ENCODE measurements around the gene FBXO38.

Gene FBXO38

GRCh38 chr5:148372893-148373292 is 10.9 kb upstream of the FBXO38 start:
- no peak for DNase-seq
- no peaks in the 10 kb centered on the region for H3K4me1 Mint-ChIP-seq
- no peak for ATAC-seq
- no peak overlapping the region for H3K4me3 Mint-ChIP-seq
- H3K27me3 Mint-ChIP-seq: peaks cover 1% of the 10 kb centered on the region
- peaks cover 19% of the 10 kb centered on the region for H3K9me3 Mint-ChIP-seq
- no peak overlapping the region for H3K27ac Mint-ChIP-seq
- H3K36me3 Mint-ChIP-seq (ENCODE audit: low read depth): peaks cover 9% of the 10 kb centered on the region

- H3K27me3 Mint-ChIP-seq: no peaks in the 10 kb centered on the region
- H3K9me3 Mint-ChIP-seq: peaks cover 10% of the 10 kb centered on the region
- peaks cover 7% of the 10 kb centered on the region for H3K4me1 Mint-ChIP-seq
- peaks cover 18% of the 10 kb centered on the region for H3K36me3 Mint-ChIP-seq (ENCODE audit: low read depth)
- no peak for DNase-seq
- H3K4me3 Mint-ChIP-seq: no peak overlapping the region
- ATAC-seq: peak; percentile 73
- no peak overlapping the region for H3K27ac Mint-ChIP-seq
These were observed 8.9 kb upstream of the FBXO38 start for GRCh38 chr5:148374690-148375360.

- Mint-ChIP-seq H3K9me3 (peaks cover 10% of the 10 kb centered on the region), H3K27me3 (no peaks in the 10 kb centered on the region), H3K4me3 (no peak overlapping the region), H3K36me3 (ENCODE audit: low read depth) (peaks cover 18% of the 10 kb centered on the region), H3K27ac (no peak overlapping the region), H3K4me1 (peaks cover 10% of the 10 kb centered on the region)
- DNase-seq (no peak), ATAC-seq (no peak)
These were observed 7.6 kb upstream of the FBXO38 start for GRCh38 chr5:148376198-148376597.

GRCh38 chr5:148378670-148379069 is 5.1 kb upstream of the FBXO38 start:
- H3K4me3 Mint-ChIP-seq: no peak overlapping the region
- DNase-seq (no peak), ATAC-seq (no peak)
- peaks cover 19% of the 10 kb centered on the region for H3K4me1 Mint-ChIP-seq
- peaks cover 18% of the 10 kb centered on the region for H3K36me3 Mint-ChIP-seq (ENCODE audit: low read depth)
- peaks cover 10% of the 10 kb centered on the region for H3K9me3 Mint-ChIP-seq
- H3K27ac Mint-ChIP-seq: no peak overlapping the region
- no peaks in the 10 kb centered on the region for H3K27me3 Mint-ChIP-seq

- Mint-ChIP-seq H3K4me3 (no peak overlapping the region), H3K27ac (no peak overlapping the region), H3K36me3 (ENCODE audit: low read depth) (peaks cover 22% of the 10 kb centered on the region), H3K4me1 (peaks cover 24% of the 10 kb centered on the region), H3K27me3 (no peaks in the 10 kb centered on the region), H3K9me3 (peaks cover 10% of the 10 kb centered on the region)
- no peak for ATAC-seq
- no peak for DNase-seq
These were observed 4.4 kb upstream of the FBXO38 start for GRCh38 chr5:148379340-148379739.

- Mint-ChIP-seq H3K4me1 (peaks cover 49% of the 10 kb centered on the region), H3K27ac (no peak overlapping the region), H3K36me3 (ENCODE audit: low read depth) (peaks cover 27% of the 10 kb centered on the region), H3K9me3 (peaks cover 10% of the 10 kb centered on the region), H3K27me3 (no peaks in the 10 kb centered on the region), H3K4me3 (no peak overlapping the region)
- no peak for DNase-seq
- ATAC-seq: no peak
These were observed 1.9 kb upstream of the FBXO38 start for GRCh38 chr5:148381906-148382305.

GRCh38 chr5:148382961-148383360 is 797 bp upstream of the FBXO38 start:
- peaks cover 10% of the 10 kb centered on the region for H3K9me3 Mint-ChIP-seq
- H3K27ac Mint-ChIP-seq: peak overlapping the region; percentile 98
- peak overlapping the region; percentile 95 for H3K4me3 Mint-ChIP-seq
- H3K4me1 Mint-ChIP-seq: peaks cover 60% of the 10 kb centered on the region
- ATAC-seq (no peak), DNase-seq (no peak)
- H3K36me3 Mint-ChIP-seq (ENCODE audit: low read depth): peaks cover 26% of the 10 kb centered on the region
- no peaks in the 10 kb centered on the region for H3K27me3 Mint-ChIP-seq

- H3K9me3 Mint-ChIP-seq: no peaks in the 10 kb centered on the region
- no peak for DNase-seq
- peak overlapping the region; percentile 98 for H3K27ac Mint-ChIP-seq
- H3K27me3 Mint-ChIP-seq: no peaks in the 10 kb centered on the region
- peak; percentile 25 for ATAC-seq
- peaks cover 71% of the 10 kb centered on the region for H3K4me1 Mint-ChIP-seq
- peaks cover 20% of the 10 kb centered on the region for H3K36me3 Mint-ChIP-seq (ENCODE audit: low read depth)
- H3K4me3 Mint-ChIP-seq: peak overlapping the region; percentile 95
These were observed 601 bp downstream of the FBXO38 start for GRCh38 chr5:148384380-148384737.

- H3K27ac Mint-ChIP-seq: peak overlapping the region; percentile 98
- H3K27me3 Mint-ChIP-seq: no peaks in the 10 kb centered on the region
- peaks cover 20% of the 10 kb centered on the region for H3K36me3 Mint-ChIP-seq (ENCODE audit: low read depth)
- no peak for ATAC-seq
- peaks cover 66% of the 10 kb centered on the region for H3K4me1 Mint-ChIP-seq
- no peaks in the 10 kb centered on the region for H3K9me3 Mint-ChIP-seq
- no peak for DNase-seq
- peak overlapping the region; percentile 95 for H3K4me3 Mint-ChIP-seq
These were observed 1.3 kb downstream of the FBXO38 start for GRCh38 chr5:148385094-148385493.

GRCh38 chr5:148386041-148386440 is 2.3 kb downstream of the FBXO38 start:
- Mint-ChIP-seq H3K36me3 (ENCODE audit: low read depth) (peaks cover 20% of the 10 kb centered on the region), H3K4me3 (peak overlapping the region; percentile 95), H3K4me1 (peaks cover 72% of the 10 kb centered on the region), H3K27ac (peak overlapping the region; percentile 98), H3K9me3 (no peaks in the 10 kb centered on the region), H3K27me3 (no peaks in the 10 kb centered on the region)
- ATAC-seq (no peak), DNase-seq (no peak)

- Mint-ChIP-seq H3K9me3 (no peaks in the 10 kb centered on the region), H3K27ac (peak overlapping the region; percentile 37), H3K4me1 (peaks cover 82% of the 10 kb centered on the region), H3K27me3 (no peaks in the 10 kb centered on the region), H3K4me3 (no peak overlapping the region), H3K36me3 (ENCODE audit: low read depth) (peaks cover 20% of the 10 kb centered on the region)
- no peak for ATAC-seq
- no peak for DNase-seq
These were observed 3.6 kb downstream of the FBXO38 start for GRCh38 chr5:148387325-148387724.

- DNase-seq: no peak
- Mint-ChIP-seq H3K27me3 (no peaks in the 10 kb centered on the region), H3K36me3 (ENCODE audit: low read depth) (peaks cover 23% of the 10 kb centered on the region), H3K9me3 (no peaks in the 10 kb centered on the region), H3K4me1 (peaks cover 83% of the 10 kb centered on the region), H3K27ac (peak overlapping the region; percentile 74), H3K4me3 (peak overlapping the region; percentile 25)
- peak; percentile 50 for ATAC-seq
These were observed 4.9 kb downstream of the FBXO38 start for GRCh38 chr5:148388696-148389095.

GRCh38 chr5:148390914-148391313 is 7.2 kb downstream of the FBXO38 start:
- peaks cover 28% of the 10 kb centered on the region for H3K36me3 Mint-ChIP-seq (ENCODE audit: low read depth)
- no peak overlapping the region for H3K27ac Mint-ChIP-seq

GRCh38 chr5:148391422-148391821 is 7.7 kb downstream of the FBXO38 start:
- peaks cover 67% of the 10 kb centered on the region for H3K4me1 Mint-ChIP-seq

More at GRCh38 chr5:148390914-148391313, 7.2 kb downstream of the FBXO38 start:
- ATAC-seq (no peak), DNase-seq (no peak)
- Mint-ChIP-seq H3K9me3 (no peaks in the 10 kb centered on the region), H3K4me1 (peaks cover 72% of the 10 kb centered on the region), H3K4me3 (no peak overlapping the region), H3K27me3 (no peaks in the 10 kb centered on the region)

GRCh38 chr5:148393390-148393741 is 9.6 kb downstream of the FBXO38 start:
- Mint-ChIP-seq H3K4me1 (peaks cover 55% of the 10 kb centered on the region), H3K27ac (no peak overlapping the region), H3K36me3 (ENCODE audit: low read depth) (peaks cover 34% of the 10 kb centered on the region), H3K4me3 (no peak overlapping the region), H3K9me3 (no peaks in the 10 kb centered on the region), H3K27me3 (no peaks in the 10 kb centered on the region)
- ATAC-seq (no peak), DNase-seq (no peak)

More at GRCh38 chr5:148391422-148391821, 7.7 kb downstream of the FBXO38 start:
- no peak for ATAC-seq
- H3K4me3 Mint-ChIP-seq: no peak overlapping the region
- H3K9me3 Mint-ChIP-seq: no peaks in the 10 kb centered on the region
- DNase-seq: no peak
- H3K27ac Mint-ChIP-seq: no peak overlapping the region
- no peaks in the 10 kb centered on the region for H3K27me3 Mint-ChIP-seq
- peaks cover 30% of the 10 kb centered on the region for H3K36me3 Mint-ChIP-seq (ENCODE audit: low read depth)

- Mint-ChIP-seq H3K9me3 (no peaks in the 10 kb centered on the region), H3K4me1 (peaks cover 52% of the 10 kb centered on the region), H3K36me3 (ENCODE audit: low read depth) (peaks cover 37% of the 10 kb centered on the region), H3K27ac (no peak overlapping the region), H3K27me3 (no peaks in the 10 kb centered on the region), H3K4me3 (no peak overlapping the region)
- DNase-seq (no peak), ATAC-seq (no peak)
These were observed 10.8 kb downstream of the FBXO38 start for GRCh38 chr5:148394587-148395019.

All from activated naive CD8-positive, alpha-beta T cell treated with anti-CD3 and anti-CD28 coated beads, Interleukin-2, amount 50 U/mL, for 24 hours (primary cell).